SU-DHL-6 (cell line): ENCODE results near the gene DUSP2.

ENCODE experiments used
- H2AFZ ChIP-seq: fragments of 200-600 bp; sonication (generic); 2 replicates; pipeline ENCODE4 v1.6.1; 2014; ENCODE audit warnings: low read depth, mild to moderate bottlenecking, moderate library complexity, mixed read lengths, antibody characterized with exemption, low read length; ENCODE audit not compliant: severe bottlenecking
- H3F3A ChIP-seq: fragments of 200-600 bp; shearing (Covaris generic); 2 replicates; pipeline ENCODE4 v1.6.0; 2016; ENCODE audit warnings: antibody characterized with exemption, mild to moderate bottlenecking; ENCODE audit not compliant: insufficient read depth
- H3K27ac ChIP-seq: fragments of 200-600 bp; sonication (generic); 2 replicates; pipeline ENCODE4 v1.5.1; 2016; ENCODE audit warnings: low read depth, mild to moderate bottlenecking, low read length, moderate library complexity, mixed read lengths
- H3K27me3 ChIP-seq: fragments of 200-600 bp; sonication (generic), shearing (Covaris generic); 2 replicates; pipeline ENCODE4 v1.6.0; 2014; ENCODE audit warnings: mild to moderate bottlenecking, low read length
- H3K36me3 ChIP-seq: fragments of 200-600 bp; sonication (generic); 2 replicates; pipeline ENCODE4 v1.6.1; 2014; ENCODE audit warnings: mild to moderate bottlenecking, low read length, mixed read lengths
- H3K4me2 ChIP-seq: fragments of 300-600, 200-600 bp; shearing (Covaris generic), sonication (generic); 2 replicates; pipeline ENCODE4 v1.6.0; 2014; ENCODE audit warnings: low read length, low read depth, mild to moderate bottlenecking; ENCODE audit not compliant: poor library complexity, severe bottlenecking
- H3K4me3 ChIP-seq: fragments of 200-600 bp; sonication (generic); 2 replicates; pipeline ENCODE4 v1.5.1; 2014; ENCODE audit warnings: antibody characterized with exemption, low read length, mild to moderate bottlenecking, mixed read lengths; ENCODE audit not compliant: insufficient read depth, poor library complexity, severe bottlenecking
- H3K79me2 ChIP-seq: fragments of 200-600 bp; sonication (generic); 2 replicates; pipeline ENCODE4 v1.6.1; 2014; ENCODE audit warnings: mild to moderate bottlenecking, low read length, moderate library complexity; ENCODE audit not compliant: insufficient read depth
- H3K9ac ChIP-seq: fragments of 200-600 bp; sonication (generic); 2 replicates; pipeline ENCODE4 v1.7.0; 2014; ENCODE audit warnings: mild to moderate bottlenecking, low read length
- H3K9me2 ChIP-seq: fragments of 200-600 bp; sonication (generic); replicated peaks from 2 replicates; pipeline ENCODE4 v1.6.1; 2014; ENCODE audit warnings: low read length; ENCODE audit not compliant: insufficient read depth
- H3K9me3 ChIP-seq: fragments of 200-600 bp; sonication (generic); 2 replicates; pipeline ENCODE4 v1.6.1; 2014; ENCODE audit warnings: low read length, mixed read lengths; ENCODE audit not compliant: insufficient read depth
- H4K20me1 ChIP-seq: fragments of 200-600 bp; sonication (generic); 2 replicates; pipeline ENCODE4 v1.6.1; 2014; ENCODE audit warnings: low read depth, mild to moderate bottlenecking, antibody characterized with exemption, low read length, moderate library complexity, mixed read lengths
- CTCF ChIP-seq: fragments of 200-600 bp; sonication (generic); IDR thresholded peaks from one replicate; pipeline ENCODE4 v1.5.1; 2017; ENCODE audit warnings: antibody characterized with exemption, mild to moderate bottlenecking, low read length, moderate library complexity; ENCODE audit not compliant: insufficient read depth, poor library complexity, severe bottlenecking
- EZH2phosphoT487 ChIP-seq: fragments of 200-600 bp; sonication (generic), shearing (Covaris generic); conservative IDR thresholded peaks from 2 replicates; pipeline ENCODE4 v1.6.1; 2018; ENCODE audit warnings: mild to moderate bottlenecking, antibody characterized with exemption, low read length, moderate library complexity, mixed read lengths

Gene DUSP2, protein sequence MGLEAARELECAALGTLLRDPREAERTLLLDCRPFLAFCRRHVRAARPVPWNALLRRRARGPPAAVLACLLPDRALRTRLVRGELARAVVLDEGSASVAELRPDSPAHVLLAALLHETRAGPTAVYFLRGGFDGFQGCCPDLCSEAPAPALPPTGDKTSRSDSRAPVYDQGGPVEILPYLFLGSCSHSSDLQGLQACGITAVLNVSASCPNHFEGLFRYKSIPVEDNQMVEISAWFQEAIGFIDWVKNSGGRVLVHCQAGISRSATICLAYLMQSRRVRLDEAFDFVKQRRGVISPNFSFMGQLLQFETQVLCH

GRCh38 chr2:96145036-96145847, at the start of gene DUSP2:
DUSP2 (minus strand) TSS chr2:96145440; CDS start chr2:96145354, 86 bp downstream.
- H3F3A ChIP-seq: peaks cover 56% of the 10 kb centered on the region
- H3K9me2 ChIP-seq: no peaks in the 10 kb centered on the region
- no peaks in the 10 kb centered on the region for H3K9me3 ChIP-seq
- peaks cover 22% of the 10 kb centered on the region for H3K79me2 ChIP-seq
- peak within 1 kb of the TSS; percentile 98 for H3K9ac ChIP-seq
- H3K27me3 ChIP-seq: no peaks in the 10 kb centered on the region
- H2AFZ ChIP-seq: no peak within 1 kb of the TSS
- peak within 1 kb of the TSS; percentile 90 for H3K4me2 ChIP-seq
- peak within 1 kb of the TSS; percentile 87 for H3K4me3 ChIP-seq
- peaks cover 10% of the 10 kb centered on the region for H3K36me3 ChIP-seq
- peaks cover 11% of the 10 kb centered on the region; the same call in 1 of the 2 replicates for H4K20me1 ChIP-seq
- peak within 1 kb of the TSS; percentile 98 for H3K27ac ChIP-seq
- no peak for TF ChIP-seq EZH2phosphoT487
- no peak for TF ChIP-seq CTCF

DNA sequence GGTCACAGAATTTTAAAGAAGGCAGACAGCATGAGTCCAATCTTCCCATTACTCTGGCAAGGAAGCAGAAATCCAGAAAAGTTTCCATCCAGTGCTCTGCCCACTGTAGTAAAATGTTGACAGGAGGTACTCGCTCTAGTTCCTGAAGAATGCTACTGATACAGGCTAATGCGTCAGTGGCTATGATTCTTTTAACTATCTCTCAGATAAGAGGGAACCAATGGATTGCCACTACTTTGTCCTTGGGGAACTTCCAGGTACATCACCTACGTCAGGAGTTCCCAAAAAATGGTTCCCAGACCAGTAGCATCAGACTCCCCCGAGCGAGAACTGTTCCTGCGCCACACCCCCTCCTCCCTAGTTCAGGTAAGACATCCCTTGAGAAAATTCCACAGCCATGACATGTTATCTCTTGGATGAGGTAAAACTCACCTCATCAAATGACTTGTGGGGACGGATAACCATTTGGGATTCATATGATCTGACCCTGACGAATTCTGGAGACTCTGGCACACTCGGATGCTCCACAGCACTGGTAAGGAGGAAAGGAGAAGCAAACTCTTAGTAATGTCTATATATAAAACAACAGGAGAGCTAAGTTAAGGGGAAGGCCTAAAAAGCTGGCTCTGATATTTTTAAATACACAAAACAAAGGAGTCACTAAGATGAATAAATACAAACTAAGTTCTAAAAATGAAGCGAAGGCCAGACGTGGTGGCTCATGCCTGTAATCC, 46.9 kb upstream of the DUSP2 start:
- H3K27ac ChIP-seq: no peak overlapping the region
- H3K9me3 ChIP-seq: no peaks in the 10 kb centered on the region
- no peak overlapping the region for H3K4me2 ChIP-seq
- no peak overlapping the region for H2AFZ ChIP-seq
- no peaks in the 10 kb centered on the region for H3K9me2 ChIP-seq
- H3K79me2 ChIP-seq: peaks cover 47% of the 10 kb centered on the region
- peaks cover 56% of the 10 kb centered on the region for H3K36me3 ChIP-seq
- H4K20me1 ChIP-seq: peaks cover 8% of the 10 kb centered on the region; the same call in 1 of the 2 replicates
- no peak overlapping the region for H3K4me3 ChIP-seq
- no peak overlapping the region for H3K9ac ChIP-seq
- TF ChIP-seq CTCF (no peak), EZH2phosphoT487 (no peak)
- 0 out of 2 replicates have a peak, but pooled peaks cover 3% of the 10 kb centered on the region for H3F3A ChIP-seq
- no peaks in the 10 kb centered on the region for H3K27me3 ChIP-seq

DNA sequence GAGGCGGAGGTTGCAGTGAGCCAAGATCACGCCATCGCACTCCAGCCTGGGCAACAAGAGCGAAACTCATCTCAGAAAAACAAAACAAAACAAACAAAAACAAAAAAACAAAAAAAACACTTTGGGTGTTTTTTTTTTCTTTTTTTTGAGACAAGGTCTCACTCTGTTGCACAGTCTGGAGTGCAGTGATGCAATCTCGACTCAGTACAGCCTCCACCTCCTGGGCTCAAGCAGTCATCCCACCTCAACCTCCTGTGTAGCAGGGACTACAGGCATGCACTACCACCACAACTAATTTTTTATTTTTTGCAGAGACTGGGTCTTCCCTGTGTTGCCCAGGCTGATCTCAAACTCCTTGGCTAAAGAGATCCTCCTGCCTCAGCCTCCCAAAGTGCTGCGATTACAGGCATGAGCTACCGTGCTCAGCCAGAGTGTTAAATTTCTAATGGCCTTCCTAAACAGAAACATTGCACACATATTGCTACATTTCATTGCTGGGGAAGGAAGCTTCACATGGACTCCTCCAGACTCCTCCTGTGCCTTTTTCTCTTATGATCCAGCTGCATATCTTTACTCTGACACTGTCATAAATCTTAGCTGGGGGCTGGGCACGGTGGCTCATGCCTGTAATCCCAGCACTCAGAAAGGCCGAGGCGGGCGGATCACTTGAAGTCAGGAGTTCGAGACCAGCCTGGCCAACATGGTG, 43.7 kb upstream of the DUSP2 start:
- H3K4me2 ChIP-seq: no peak overlapping the region
- no peak overlapping the region for H2AFZ ChIP-seq
- peaks cover 16% of the 10 kb centered on the region for H3K79me2 ChIP-seq
- H3K36me3 ChIP-seq: peaks cover 53% of the 10 kb centered on the region
- TF ChIP-seq CTCF: no peak
- no peaks in the 10 kb centered on the region for H4K20me1 ChIP-seq
- H3K27me3 ChIP-seq: no peaks in the 10 kb centered on the region
- H3K9me3 ChIP-seq: no peaks in the 10 kb centered on the region
- no peaks in the 10 kb centered on the region for H3K9me2 ChIP-seq
- no peak overlapping the region for H3K4me3 ChIP-seq
- peaks cover 12% of the 10 kb centered on the region; the same call in 1 of the 2 replicates for H3F3A ChIP-seq
- H3K9ac ChIP-seq: no peak overlapping the region
- H3K27ac ChIP-seq: no peak overlapping the region
